WTC11 (cell line): ENCODE results near the gene UGCG. TPM values are rescaled to one million over a fixed set of nuclear protein-coding genes. Genes with fewer than 3 reads are reported as not detected.

Experiments used
- ATAC-seq: fragments of 200-7000 bp; cut with Tn5 transposase; 2 replicates; pipeline ENCODE4 v1.10.0; 2021; ENCODE audit warnings: mild to moderate bottlenecking, moderate library complexity
- CTCF ChIA-PET: fragments of 300-600 bp; sonication (Branson Sonifier 250); formaldehyde crosslinking; loops from one replicate; lab custom pipeline; 2021; ENCODE audit warnings: antibody characterized with exemption; lab: Charles Lee
- POLR2A ChIA-PET: fragments of 350-600 bp; sonication (Branson Sonifier 250); formaldehyde crosslinking; loops from one replicate; lab custom pipeline; 2021; ENCODE audit warnings: antibody characterized with exemption; lab: Charles Lee
- DNase-seq: peaks from one replicate; pipeline ENCODE4 v3.0.0; 2021; ENCODE audit warnings: low spot score
- H3K27ac Mint-ChIP-seq: 2 replicates; pipeline ENCODE4 v1.8.0; 2021; ENCODE audit warnings: mixed read lengths
- H3K27me3 Mint-ChIP-seq: 2 replicates; pipeline ENCODE4 v1.8.0; 2021; ENCODE audit warnings: low read depth, mild to moderate bottlenecking, moderate library complexity, mixed read lengths
- H3K36me3 Mint-ChIP-seq: 2 replicates; pipeline ENCODE4 v1.8.0; 2021; ENCODE audit warnings: mixed read lengths
- H3K4me1 Mint-ChIP-seq: 2 replicates; pipeline ENCODE4 v1.8.0; 2022; ENCODE audit warnings: mixed read lengths
- H3K4me3 Mint-ChIP-seq: 2 replicates; pipeline ENCODE4 v1.8.0; 2021; ENCODE audit warnings: mild to moderate bottlenecking, moderate library complexity, mixed read lengths
- H3K9me3 Mint-ChIP-seq: 2 replicates; pipeline ENCODE4 v1.8.0; 2021; ENCODE audit warnings: mixed read lengths
- FOXJ3 ChIP-seq: sonication (generic); formaldehyde crosslinking; IDR thresholded peaks from 2 replicates; pipeline ENCODE4 v1.9.0; 2021; ENCODE audit warnings: missing genetic modification reagents, mild to moderate bottlenecking, borderline replicate concordance
- GABPB1 ChIP-seq: sonication (generic); formaldehyde crosslinking; IDR thresholded peaks from 2 replicates; pipeline ENCODE4 v1.8.1; 2023; ENCODE audit warnings: mild to moderate bottlenecking, missing genetic modification reagents
- GTF2I ChIP-seq: fragments of 250-450 bp; sonication (Bioruptor Pico); conservative IDR thresholded peaks from 2 replicates; pipeline ENCODE4 v1.4.0; 2021; ENCODE audit warnings: mild to moderate bottlenecking
- MXD4 ChIP-seq: fragments of 250-450 bp; sonication (Bioruptor Pico); IDR thresholded peaks from 2 replicates; pipeline ENCODE4 v1.8.0; 2021; ENCODE audit warnings: mild to moderate bottlenecking, moderate library complexity, borderline replicate concordance
- NR2C2 ChIP-seq: sonication (generic); formaldehyde crosslinking; IDR thresholded peaks from 2 replicates; pipeline ENCODE4 v1.8.0; 2022; ENCODE audit warnings: mild to moderate bottlenecking, missing genetic modification reagents
- PRRX2 ChIP-seq: fragments of 250-450 bp; sonication (Bioruptor Pico); IDR thresholded peaks from 2 replicates; pipeline ENCODE4 v1.8.0; 2021; ENCODE audit warnings: mild to moderate bottlenecking
- total RNA-seq: library from RNA; stranded (reverse); gene quantifications from 3 replicates; pipeline ENCODE4 v1.2.3, GENCODE V29; 2021
- TF ChIP-seq, protein P1 (sequence below): sonication (generic); formaldehyde crosslinking; IDR thresholded peaks from 2 replicates; pipeline ENCODE4 v1.8.0; 2023; ENCODE audit warnings: missing genetic modification reagents
- TF ChIP-seq, protein P2 (sequence below): fragments of 250-450 bp; sonication (Bioruptor Pico); IDR thresholded peaks from 2 replicates; pipeline ENCODE4 v1.9.0; 2021; ENCODE audit warnings: mild to moderate bottlenecking, borderline replicate concordance
- TF ChIP-seq, protein P3 (sequence below): fragments of 250-450 bp; sonication (Bioruptor Pico); IDR thresholded peaks from 2 replicates; pipeline ENCODE4 v2.1.2; 2022; ENCODE audit warnings: mild to moderate bottlenecking, moderate library complexity
- TF ChIP-seq, protein P4 (sequence below): sonication (generic); formaldehyde crosslinking; IDR thresholded peaks from 2 replicates; pipeline ENCODE4 v1.8.0; 2022; ENCODE audit warnings: missing genetic modification reagents
- TF ChIP-seq, protein P5 (sequence below): sonication (generic); formaldehyde crosslinking; IDR thresholded peaks from 2 replicates; pipeline ENCODE4 v1.8.1; 2022; ENCODE audit warnings: mild to moderate bottlenecking, missing genetic modification reagents, moderate library complexity, borderline replicate concordance
- TF ChIP-seq, protein P6 (sequence below): sonication (generic); formaldehyde crosslinking; IDR thresholded peaks from 2 replicates; pipeline ENCODE4 v1.8.1; 2022; ENCODE audit warnings: missing genetic modification reagents, borderline replicate concordance
- TF ChIP-seq, protein P7 (sequence below): fragments of 200-600 bp; IDR thresholded peaks from 2 replicates; pipeline ENCODE4 v1.8.0; 2022; ENCODE audit warnings: antibody characterized with exemption
- TF ChIP-seq, protein P8 (sequence below): sonication (generic); formaldehyde crosslinking; IDR thresholded peaks from 2 replicates; pipeline ENCODE4 v1.8.0; 2022; ENCODE audit warnings: mild to moderate bottlenecking, missing genetic modification reagents
- TF ChIP-seq, protein P9 (sequence below): sonication (generic); formaldehyde crosslinking; IDR thresholded peaks from 2 replicates; pipeline ENCODE4 v1.8.1; 2023; ENCODE audit warnings: mild to moderate bottlenecking, missing genetic modification reagents, moderate library complexity
- TF ChIP-seq, protein P10 (sequence below): sonication (generic); formaldehyde crosslinking; IDR thresholded peaks from 2 replicates; pipeline ENCODE4 v1.8.1; 2022; ENCODE audit warnings: low read depth, mild to moderate bottlenecking, moderate library complexity, missing genetic modification reagents, borderline replicate concordance

Gene UGCG
- total RNA-seq, 1 experiment from 2014 or later = 37.5 TPM

DNA sequence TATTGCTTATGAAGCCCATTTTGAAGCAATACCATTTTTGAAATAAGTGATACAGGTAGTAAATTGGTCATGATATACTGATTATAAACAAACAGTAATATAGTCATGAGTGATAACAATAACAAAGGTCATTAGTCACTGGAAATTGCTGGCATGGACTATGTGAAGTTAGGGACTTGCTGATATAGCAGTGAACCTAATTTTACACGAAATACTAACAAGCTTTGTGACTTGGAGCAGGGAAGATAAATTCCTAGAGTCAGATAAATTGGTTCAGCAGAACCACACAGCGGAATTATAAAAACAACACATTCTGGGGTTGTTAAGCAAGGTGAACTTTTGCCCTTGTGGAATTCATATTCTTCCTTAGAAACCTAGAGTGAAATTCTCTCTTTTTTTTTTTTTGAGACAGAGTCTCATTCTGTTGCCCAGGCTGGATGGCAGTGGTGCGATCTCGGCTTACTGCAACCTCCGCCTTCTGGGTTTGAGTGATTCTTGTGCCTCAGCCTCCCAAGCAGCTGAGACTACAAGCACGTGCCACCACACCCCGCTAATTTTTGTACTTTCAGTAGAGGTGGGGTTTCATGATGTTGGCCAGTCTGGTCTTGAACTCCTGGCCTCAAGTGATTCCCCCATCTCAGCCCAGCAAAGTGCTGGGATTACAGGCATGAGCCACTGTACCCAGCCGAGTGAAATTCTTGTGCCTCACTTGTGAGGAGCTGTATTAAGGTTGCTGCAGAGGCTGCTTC is 6.0 kb downstream of the UGCG start:
- peaks cover 3% of the 10 kb centered on the region; the same call in 1 of the 2 replicates for H3K36me3 Mint-ChIP-seq
- no peak for ATAC-seq
- no peak for DNase-seq
- H3K9me3 Mint-ChIP-seq = no peaks in the 10 kb centered on the region
- H3K27me3 Mint-ChIP-seq = no peaks in the 10 kb centered on the region
- ChIA-PET POLR2A (interaction anchor here (0.6 kb wide), 1 partner anchor 17 kb away, joined by 4 read pairs; no protein-coding TSS in a partner anchor), CTCF (interaction anchor here (0.7 kb wide), 1 partner anchor 162 kb away, joined by 4 read pairs; no protein-coding TSS in a partner anchor)
- no peak overlapping the region for H3K4me3 Mint-ChIP-seq
- peaks cover 14% of the 10 kb centered on the region for H3K4me1 Mint-ChIP-seq
- H3K27ac Mint-ChIP-seq = no peak overlapping the region
- TF ChIP-seq, protein P1, sequence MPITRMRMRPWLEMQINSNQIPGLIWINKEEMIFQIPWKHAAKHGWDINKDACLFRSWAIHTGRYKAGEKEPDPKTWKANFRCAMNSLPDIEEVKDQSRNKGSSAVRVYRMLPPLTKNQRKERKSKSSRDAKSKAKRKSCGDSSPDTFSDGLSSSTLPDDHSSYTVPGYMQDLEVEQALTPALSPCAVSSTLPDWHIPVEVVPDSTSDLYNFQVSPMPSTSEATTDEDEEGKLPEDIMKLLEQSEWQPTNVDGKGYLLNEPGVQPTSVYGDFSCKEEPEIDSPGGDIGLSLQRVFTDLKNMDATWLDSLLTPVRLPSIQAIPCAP = no peak
- TF ChIP-seq GTF2I (CRISPR knock-in tag) (no peak), GABPB1 (CRISPR knock-in tag) (no peak), NR2C2 (CRISPR knock-in tag) (no peak), FOXJ3 (no peak), PRRX2 (CRISPR knock-in tag) (no peak), MXD4 (CRISPR knock-in tag) (no peak)
- TF ChIP-seq, protein P2, sequence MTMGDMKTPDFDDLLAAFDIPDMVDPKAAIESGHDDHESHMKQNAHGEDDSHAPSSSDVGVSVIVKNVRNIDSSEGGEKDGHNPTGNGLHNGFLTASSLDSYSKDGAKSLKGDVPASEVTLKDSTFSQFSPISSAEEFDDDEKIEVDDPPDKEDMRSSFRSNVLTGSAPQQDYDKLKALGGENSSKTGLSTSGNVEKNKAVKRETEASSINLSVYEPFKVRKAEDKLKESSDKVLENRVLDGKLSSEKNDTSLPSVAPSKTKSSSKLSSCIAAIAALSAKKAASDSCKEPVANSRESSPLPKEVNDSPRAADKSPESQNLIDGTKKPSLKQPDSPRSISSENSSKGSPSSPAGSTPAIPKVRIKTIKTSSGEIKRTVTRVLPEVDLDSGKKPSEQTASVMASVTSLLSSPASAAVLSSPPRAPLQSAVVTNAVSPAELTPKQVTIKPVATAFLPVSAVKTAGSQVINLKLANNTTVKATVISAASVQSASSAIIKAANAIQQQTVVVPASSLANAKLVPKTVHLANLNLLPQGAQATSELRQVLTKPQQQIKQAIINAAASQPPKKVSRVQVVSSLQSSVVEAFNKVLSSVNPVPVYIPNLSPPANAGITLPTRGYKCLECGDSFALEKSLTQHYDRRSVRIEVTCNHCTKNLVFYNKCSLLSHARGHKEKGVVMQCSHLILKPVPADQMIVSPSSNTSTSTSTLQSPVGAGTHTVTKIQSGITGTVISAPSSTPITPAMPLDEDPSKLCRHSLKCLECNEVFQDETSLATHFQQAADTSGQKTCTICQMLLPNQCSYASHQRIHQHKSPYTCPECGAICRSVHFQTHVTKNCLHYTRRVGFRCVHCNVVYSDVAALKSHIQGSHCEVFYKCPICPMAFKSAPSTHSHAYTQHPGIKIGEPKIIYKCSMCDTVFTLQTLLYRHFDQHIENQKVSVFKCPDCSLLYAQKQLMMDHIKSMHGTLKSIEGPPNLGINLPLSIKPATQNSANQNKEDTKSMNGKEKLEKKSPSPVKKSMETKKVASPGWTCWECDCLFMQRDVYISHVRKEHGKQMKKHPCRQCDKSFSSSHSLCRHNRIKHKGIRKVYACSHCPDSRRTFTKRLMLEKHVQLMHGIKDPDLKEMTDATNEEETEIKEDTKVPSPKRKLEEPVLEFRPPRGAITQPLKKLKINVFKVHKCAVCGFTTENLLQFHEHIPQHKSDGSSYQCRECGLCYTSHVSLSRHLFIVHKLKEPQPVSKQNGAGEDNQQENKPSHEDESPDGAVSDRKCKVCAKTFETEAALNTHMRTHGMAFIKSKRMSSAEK = no peak
- TF ChIP-seq, protein P3, sequence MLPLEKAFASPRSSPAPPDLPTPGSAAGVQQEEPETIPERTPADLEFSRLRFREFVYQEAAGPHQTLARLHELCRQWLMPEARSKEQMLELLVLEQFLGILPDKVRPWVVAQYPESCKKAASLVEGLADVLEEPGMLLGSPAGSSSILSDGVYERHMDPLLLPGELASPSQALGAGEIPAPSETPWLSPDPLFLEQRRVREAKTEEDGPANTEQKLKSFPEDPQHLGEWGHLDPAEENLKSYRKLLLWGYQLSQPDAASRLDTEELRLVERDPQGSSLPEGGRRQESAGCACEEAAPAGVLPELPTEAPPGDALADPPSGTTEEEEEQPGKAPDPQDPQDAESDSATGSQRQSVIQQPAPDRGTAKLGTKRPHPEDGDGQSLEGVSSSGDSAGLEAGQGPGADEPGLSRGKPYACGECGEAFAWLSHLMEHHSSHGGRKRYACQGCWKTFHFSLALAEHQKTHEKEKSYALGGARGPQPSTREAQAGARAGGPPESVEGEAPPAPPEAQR (CRISPR knock-in tag) = no peak
- TF ChIP-seq, protein P4, sequence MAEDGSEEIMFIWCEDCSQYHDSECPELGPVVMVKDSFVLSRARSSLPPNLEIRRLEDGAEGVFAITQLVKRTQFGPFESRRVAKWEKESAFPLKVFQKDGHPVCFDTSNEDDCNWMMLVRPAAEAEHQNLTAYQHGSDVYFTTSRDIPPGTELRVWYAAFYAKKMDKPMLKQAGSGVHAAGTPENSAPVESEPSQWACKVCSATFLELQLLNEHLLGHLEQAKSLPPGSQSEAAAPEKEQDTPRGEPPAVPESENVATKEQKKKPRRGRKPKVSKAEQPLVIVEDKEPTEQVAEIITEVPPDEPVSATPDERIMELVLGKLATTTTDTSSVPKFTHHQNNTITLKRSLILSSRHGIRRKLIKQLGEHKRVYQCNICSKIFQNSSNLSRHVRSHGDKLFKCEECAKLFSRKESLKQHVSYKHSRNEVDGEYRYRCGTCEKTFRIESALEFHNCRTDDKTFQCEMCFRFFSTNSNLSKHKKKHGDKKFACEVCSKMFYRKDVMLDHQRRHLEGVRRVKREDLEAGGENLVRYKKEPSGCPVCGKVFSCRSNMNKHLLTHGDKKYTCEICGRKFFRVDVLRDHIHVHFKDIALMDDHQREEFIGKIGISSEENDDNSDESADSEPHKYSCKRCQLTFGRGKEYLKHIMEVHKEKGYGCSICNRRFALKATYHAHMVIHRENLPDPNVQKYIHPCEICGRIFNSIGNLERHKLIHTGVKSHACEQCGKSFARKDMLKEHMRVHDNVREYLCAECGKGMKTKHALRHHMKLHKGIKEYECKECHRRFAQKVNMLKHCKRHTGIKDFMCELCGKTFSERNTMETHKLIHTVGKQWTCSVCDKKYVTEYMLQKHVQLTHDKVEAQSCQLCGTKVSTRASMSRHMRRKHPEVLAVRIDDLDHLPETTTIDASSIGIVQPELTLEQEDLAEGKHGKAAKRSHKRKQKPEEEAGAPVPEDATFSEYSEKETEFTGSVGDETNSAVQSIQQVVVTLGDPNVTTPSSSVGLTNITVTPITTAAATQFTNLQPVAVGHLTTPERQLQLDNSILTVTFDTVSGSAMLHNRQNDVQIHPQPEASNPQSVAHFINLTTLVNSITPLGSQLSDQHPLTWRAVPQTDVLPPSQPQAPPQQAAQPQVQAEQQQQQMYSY (CRISPR knock-in tag) = no peak
- TF ChIP-seq, protein P5, sequence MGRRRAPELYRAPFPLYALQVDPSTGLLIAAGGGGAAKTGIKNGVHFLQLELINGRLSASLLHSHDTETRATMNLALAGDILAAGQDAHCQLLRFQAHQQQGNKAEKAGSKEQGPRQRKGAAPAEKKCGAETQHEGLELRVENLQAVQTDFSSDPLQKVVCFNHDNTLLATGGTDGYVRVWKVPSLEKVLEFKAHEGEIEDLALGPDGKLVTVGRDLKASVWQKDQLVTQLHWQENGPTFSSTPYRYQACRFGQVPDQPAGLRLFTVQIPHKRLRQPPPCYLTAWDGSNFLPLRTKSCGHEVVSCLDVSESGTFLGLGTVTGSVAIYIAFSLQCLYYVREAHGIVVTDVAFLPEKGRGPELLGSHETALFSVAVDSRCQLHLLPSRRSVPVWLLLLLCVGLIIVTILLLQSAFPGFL (CRISPR knock-in tag) = no peak
- TF ChIP-seq, protein P6, sequence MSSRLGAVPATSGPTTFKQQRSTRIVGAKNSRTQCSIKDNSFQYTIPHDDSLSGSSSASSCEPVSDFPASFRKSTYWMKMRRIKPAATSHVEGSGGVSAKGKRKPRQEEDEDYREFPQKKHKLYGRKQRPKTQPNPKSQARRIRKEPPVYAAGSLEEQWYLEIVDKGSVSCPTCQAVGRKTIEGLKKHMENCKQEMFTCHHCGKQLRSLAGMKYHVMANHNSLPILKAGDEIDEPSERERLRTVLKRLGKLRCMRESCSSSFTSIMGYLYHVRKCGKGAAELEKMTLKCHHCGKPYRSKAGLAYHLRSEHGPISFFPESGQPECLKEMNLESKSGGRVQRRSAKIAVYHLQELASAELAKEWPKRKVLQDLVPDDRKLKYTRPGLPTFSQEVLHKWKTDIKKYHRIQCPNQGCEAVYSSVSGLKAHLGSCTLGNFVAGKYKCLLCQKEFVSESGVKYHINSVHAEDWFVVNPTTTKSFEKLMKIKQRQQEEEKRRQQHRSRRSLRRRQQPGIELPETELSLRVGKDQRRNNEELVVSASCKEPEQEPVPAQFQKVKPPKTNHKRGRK (CRISPR knock-in tag) = no peak
- TF ChIP-seq, protein P7, sequence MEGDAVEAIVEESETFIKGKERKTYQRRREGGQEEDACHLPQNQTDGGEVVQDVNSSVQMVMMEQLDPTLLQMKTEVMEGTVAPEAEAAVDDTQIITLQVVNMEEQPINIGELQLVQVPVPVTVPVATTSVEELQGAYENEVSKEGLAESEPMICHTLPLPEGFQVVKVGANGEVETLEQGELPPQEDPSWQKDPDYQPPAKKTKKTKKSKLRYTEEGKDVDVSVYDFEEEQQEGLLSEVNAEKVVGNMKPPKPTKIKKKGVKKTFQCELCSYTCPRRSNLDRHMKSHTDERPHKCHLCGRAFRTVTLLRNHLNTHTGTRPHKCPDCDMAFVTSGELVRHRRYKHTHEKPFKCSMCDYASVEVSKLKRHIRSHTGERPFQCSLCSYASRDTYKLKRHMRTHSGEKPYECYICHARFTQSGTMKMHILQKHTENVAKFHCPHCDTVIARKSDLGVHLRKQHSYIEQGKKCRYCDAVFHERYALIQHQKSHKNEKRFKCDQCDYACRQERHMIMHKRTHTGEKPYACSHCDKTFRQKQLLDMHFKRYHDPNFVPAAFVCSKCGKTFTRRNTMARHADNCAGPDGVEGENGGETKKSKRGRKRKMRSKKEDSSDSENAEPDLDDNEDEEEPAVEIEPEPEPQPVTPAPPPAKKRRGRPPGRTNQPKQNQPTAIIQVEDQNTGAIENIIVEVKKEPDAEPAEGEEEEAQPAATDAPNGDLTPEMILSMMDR = no peak
- TF ChIP-seq, protein P8, sequence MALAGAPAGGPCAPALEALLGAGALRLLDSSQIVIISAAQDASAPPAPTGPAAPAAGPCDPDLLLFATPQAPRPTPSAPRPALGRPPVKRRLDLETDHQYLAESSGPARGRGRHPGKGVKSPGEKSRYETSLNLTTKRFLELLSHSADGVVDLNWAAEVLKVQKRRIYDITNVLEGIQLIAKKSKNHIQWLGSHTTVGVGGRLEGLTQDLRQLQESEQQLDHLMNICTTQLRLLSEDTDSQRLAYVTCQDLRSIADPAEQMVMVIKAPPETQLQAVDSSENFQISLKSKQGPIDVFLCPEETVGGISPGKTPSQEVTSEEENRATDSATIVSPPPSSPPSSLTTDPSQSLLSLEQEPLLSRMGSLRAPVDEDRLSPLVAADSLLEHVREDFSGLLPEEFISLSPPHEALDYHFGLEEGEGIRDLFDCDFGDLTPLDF (CRISPR knock-in tag) = no peak
- TF ChIP-seq, protein P9, sequence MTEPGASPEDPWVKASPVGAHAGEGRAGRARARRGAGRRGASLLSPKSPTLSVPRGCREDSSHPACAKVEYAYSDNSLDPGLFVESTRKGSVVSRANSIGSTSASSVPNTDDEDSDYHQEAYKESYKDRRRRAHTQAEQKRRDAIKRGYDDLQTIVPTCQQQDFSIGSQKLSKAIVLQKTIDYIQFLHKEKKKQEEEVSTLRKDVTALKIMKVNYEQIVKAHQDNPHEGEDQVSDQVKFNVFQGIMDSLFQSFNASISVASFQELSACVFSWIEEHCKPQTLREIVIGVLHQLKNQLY = no peak
- TF ChIP-seq, protein P10, sequence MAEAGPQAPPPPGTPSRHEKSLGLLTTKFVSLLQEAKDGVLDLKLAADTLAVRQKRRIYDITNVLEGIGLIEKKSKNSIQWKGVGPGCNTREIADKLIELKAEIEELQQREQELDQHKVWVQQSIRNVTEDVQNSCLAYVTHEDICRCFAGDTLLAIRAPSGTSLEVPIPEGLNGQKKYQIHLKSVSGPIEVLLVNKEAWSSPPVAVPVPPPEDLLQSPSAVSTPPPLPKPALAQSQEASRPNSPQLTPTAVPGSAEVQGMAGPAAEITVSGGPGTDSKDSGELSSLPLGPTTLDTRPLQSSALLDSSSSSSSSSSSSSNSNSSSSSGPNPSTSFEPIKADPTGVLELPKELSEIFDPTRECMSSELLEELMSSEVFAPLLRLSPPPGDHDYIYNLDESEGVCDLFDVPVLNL (CRISPR knock-in tag) = no peak
